Measurements from ENCODE around the gene FBLN7. TPM values are rescaled to one million over a fixed set of nuclear protein-coding genes. Genes with fewer than 3 reads are reported as not detected.

Gene FBLN7
- total RNA-seq, 1 experiment from 2014 or later: 0.07 TPM

GRCh38 chr2:112143150-112143549 is 5.0 kb downstream of the FBLN7 start:
- DNase-seq: no peak

GRCh38 chr2:112144966-112145365 is 6.8 kb downstream of the FBLN7 start:
- no peak overlapping the region for H2AFZ ChIP-seq (ENCODE audit: low read length)
- H3K4me2 ChIP-seq (ENCODE audit: low read depth, low read length, poor library complexity, severe bottlenecking): no peak overlapping the region
- H3K9me3 ChIP-seq (ENCODE audit: low read length): no peaks in the 10 kb centered on the region
- H3K4me1 ChIP-seq (ENCODE audit: low read length): no peaks in the 10 kb centered on the region
- H3K4me3 ChIP-seq (ENCODE audit: low read length): no peak overlapping the region
- H3K79me2 ChIP-seq (ENCODE audit: low read length): no peaks in the 10 kb centered on the region
- no peak overlapping the region for H3K27ac ChIP-seq (ENCODE audit: low read length)
- no peak overlapping the region for H3K9ac ChIP-seq (ENCODE audit: low read length)
- H3K9me2 ChIP-seq (replicated peaks; ENCODE audit: insufficient read depth, low read length): no peaks in the 10 kb centered on the region
- no peaks in the 10 kb centered on the region for H4K20me1 ChIP-seq (ENCODE audit: insufficient read depth, low read depth, low read length)
- H3K36me3 ChIP-seq (ENCODE audit: insufficient read depth, low read length): no peaks in the 10 kb centered on the region
- no peak for DNase-seq
- no peaks in the 10 kb centered on the region for H3K27me3 ChIP-seq (ENCODE audit: low read length)

More at GRCh38 chr2:112143150-112143549, 5.0 kb downstream of the FBLN7 start:
- no peaks in the 10 kb centered on the region for H3K4me1 ChIP-seq (ENCODE audit: low read length)
- no peak overlapping the region for H3K27ac ChIP-seq (ENCODE audit: low read length)
- no peak overlapping the region for H3K9ac ChIP-seq (ENCODE audit: low read length)
- no peaks in the 10 kb centered on the region for H3K36me3 ChIP-seq (ENCODE audit: insufficient read depth, low read length)
- no peaks in the 10 kb centered on the region for H3K9me2 ChIP-seq (replicated peaks; ENCODE audit: insufficient read depth, low read length)
- H3K4me2 ChIP-seq (ENCODE audit: low read depth, low read length, poor library complexity, severe bottlenecking): no peak overlapping the region
- no peaks in the 10 kb centered on the region for H3K27me3 ChIP-seq (ENCODE audit: low read length)
- H4K20me1 ChIP-seq (ENCODE audit: insufficient read depth, low read depth, low read length): no peaks in the 10 kb centered on the region
- H3K79me2 ChIP-seq (ENCODE audit: low read length): no peaks in the 10 kb centered on the region
- H2AFZ ChIP-seq (ENCODE audit: low read length): no peak overlapping the region
- H3K4me3 ChIP-seq (ENCODE audit: low read length): no peak overlapping the region
- H3K9me3 ChIP-seq (ENCODE audit: low read length): no peaks in the 10 kb centered on the region

GRCh38 chr2:112147382-112148168 is 9.4 kb downstream of the FBLN7 start:
- no peak for DNase-seq
- H3K9me3 ChIP-seq (ENCODE audit: low read length): no peaks in the 10 kb centered on the region

GRCh38 chr2:112148477-112148876 is 10.3 kb downstream of the FBLN7 start:
- H4K20me1 ChIP-seq (ENCODE audit: insufficient read depth, low read depth, low read length): no peaks in the 10 kb centered on the region
- no peak overlapping the region for H2AFZ ChIP-seq (ENCODE audit: low read length)
- DNase-seq: no peak
- no peaks in the 10 kb centered on the region for H3K36me3 ChIP-seq (ENCODE audit: insufficient read depth, low read length)
- no peaks in the 10 kb centered on the region for H3K27me3 ChIP-seq (ENCODE audit: low read length)
- H3K4me2 ChIP-seq (ENCODE audit: low read depth, low read length, poor library complexity, severe bottlenecking): no peak overlapping the region
- H3K9me2 ChIP-seq (replicated peaks; ENCODE audit: insufficient read depth, low read length): no peaks in the 10 kb centered on the region
- peaks cover 5% of the 10 kb centered on the region for H3K4me1 ChIP-seq (ENCODE audit: low read length)
- H3K27ac ChIP-seq (ENCODE audit: low read length): no peak overlapping the region
- no peaks in the 10 kb centered on the region for H3K9me3 ChIP-seq (ENCODE audit: low read length)
- H3K4me3 ChIP-seq (ENCODE audit: low read length): no peak overlapping the region
- H3K9ac ChIP-seq (ENCODE audit: low read length): no peak overlapping the region
- no peaks in the 10 kb centered on the region for H3K79me2 ChIP-seq (ENCODE audit: low read length)

More at GRCh38 chr2:112147382-112148168, 9.4 kb downstream of the FBLN7 start:
- Histone ChIP-seq H3K79me2 (ENCODE audit: low read length) (no peaks in the 10 kb centered on the region), H3K4me3 (ENCODE audit: low read length) (no peak overlapping the region), H3K4me1 (ENCODE audit: low read length) (peaks cover 5% of the 10 kb centered on the region), H3K27ac (ENCODE audit: low read length) (no peak overlapping the region), H3K9ac (ENCODE audit: low read length) (no peak overlapping the region), H4K20me1 (ENCODE audit: insufficient read depth, low read depth, low read length) (no peaks in the 10 kb centered on the region), H3K27me3 (ENCODE audit: low read length) (no peaks in the 10 kb centered on the region), H3K4me2 (ENCODE audit: low read depth, low read length, poor library complexity, severe bottlenecking) (no peak overlapping the region), H2AFZ (ENCODE audit: low read length) (no peak overlapping the region), H3K9me2 (replicated peaks; ENCODE audit: insufficient read depth, low read length) (no peaks in the 10 kb centered on the region), H3K36me3 (ENCODE audit: insufficient read depth, low read length) (no peaks in the 10 kb centered on the region)

- Histone ChIP-seq H3K9ac (ENCODE audit: low read length) (no peak overlapping the region), H3K9me3 (ENCODE audit: low read length) (no peaks in the 10 kb centered on the region), H3K27me3 (ENCODE audit: low read length) (no peaks in the 10 kb centered on the region), H3K4me1 (ENCODE audit: low read length) (peaks cover 5% of the 10 kb centered on the region), H3K27ac (ENCODE audit: low read length) (no peak overlapping the region), H3K79me2 (ENCODE audit: low read length) (no peaks in the 10 kb centered on the region), H2AFZ (ENCODE audit: low read length) (no peak overlapping the region), H3K4me3 (ENCODE audit: low read length) (no peak overlapping the region), H3K4me2 (ENCODE audit: low read depth, low read length, poor library complexity, severe bottlenecking) (no peak overlapping the region), H3K36me3 (ENCODE audit: insufficient read depth, low read length) (no peaks in the 10 kb centered on the region), H3K9me2 (replicated peaks; ENCODE audit: insufficient read depth, low read length) (no peaks in the 10 kb centered on the region), H4K20me1 (ENCODE audit: insufficient read depth, low read depth, low read length) (no peaks in the 10 kb centered on the region)
- no peak for DNase-seq
Measured at GRCh38 chr2:112149194-112149593, 11.0 kb downstream of the FBLN7 start.

GRCh38 chr2:112149866-112150435 is 11.8 kb downstream of the FBLN7 start:
- Histone ChIP-seq H3K4me2 (ENCODE audit: low read depth, low read length, poor library complexity, severe bottlenecking) (no peak overlapping the region), H3K27ac (ENCODE audit: low read length) (no peak overlapping the region), H3K9me3 (ENCODE audit: low read length) (no peaks in the 10 kb centered on the region), H3K9me2 (replicated peaks; ENCODE audit: insufficient read depth, low read length) (no peaks in the 10 kb centered on the region), H3K36me3 (ENCODE audit: insufficient read depth, low read length) (no peaks in the 10 kb centered on the region), H3K79me2 (ENCODE audit: low read length) (no peaks in the 10 kb centered on the region), H3K4me1 (ENCODE audit: low read length) (peaks cover 5% of the 10 kb centered on the region), H4K20me1 (ENCODE audit: insufficient read depth, low read depth, low read length) (no peaks in the 10 kb centered on the region), H3K27me3 (ENCODE audit: low read length) (no peaks in the 10 kb centered on the region), H2AFZ (ENCODE audit: low read length) (no peak overlapping the region), H3K4me3 (ENCODE audit: low read length) (no peak overlapping the region), H3K9ac (ENCODE audit: low read length) (no peak overlapping the region)
- no peak for DNase-seq

GRCh38 chr2:112150447-112150846 is 12.3 kb downstream of the FBLN7 start:
- no peak overlapping the region for H3K4me2 ChIP-seq (ENCODE audit: low read depth, low read length, poor library complexity, severe bottlenecking)
- no peak overlapping the region for H3K27ac ChIP-seq (ENCODE audit: low read length)
- no peaks in the 10 kb centered on the region for H3K9me3 ChIP-seq (ENCODE audit: low read length)
- H2AFZ ChIP-seq (ENCODE audit: low read length): no peak overlapping the region
- no peaks in the 10 kb centered on the region for H3K27me3 ChIP-seq (ENCODE audit: low read length)
- H3K4me3 ChIP-seq (ENCODE audit: low read length): no peak overlapping the region
- H3K79me2 ChIP-seq (ENCODE audit: low read length): no peaks in the 10 kb centered on the region
- H4K20me1 ChIP-seq (ENCODE audit: insufficient read depth, low read depth, low read length): no peaks in the 10 kb centered on the region
- peaks cover 5% of the 10 kb centered on the region for H3K4me1 ChIP-seq (ENCODE audit: low read length)
- no peak for DNase-seq
- H3K9me2 ChIP-seq (replicated peaks; ENCODE audit: insufficient read depth, low read length): no peaks in the 10 kb centered on the region
- no peaks in the 10 kb centered on the region for H3K36me3 ChIP-seq (ENCODE audit: insufficient read depth, low read length)
- no peak overlapping the region for H3K9ac ChIP-seq (ENCODE audit: low read length)

GRCh38 chr2:112150851-112151250 is 12.7 kb downstream of the FBLN7 start:
- no peaks in the 10 kb centered on the region for H3K9me2 ChIP-seq (replicated peaks; ENCODE audit: insufficient read depth, low read length)
- no peak overlapping the region for H3K4me2 ChIP-seq (ENCODE audit: low read depth, low read length, poor library complexity, severe bottlenecking)
- DNase-seq: no peak
- no peaks in the 10 kb centered on the region for H3K36me3 ChIP-seq (ENCODE audit: insufficient read depth, low read length)
- H3K4me1 ChIP-seq (ENCODE audit: low read length): peaks cover 5% of the 10 kb centered on the region
- H4K20me1 ChIP-seq (ENCODE audit: insufficient read depth, low read depth, low read length): no peaks in the 10 kb centered on the region
- H2AFZ ChIP-seq (ENCODE audit: low read length): no peak overlapping the region
- H3K27me3 ChIP-seq (ENCODE audit: low read length): no peaks in the 10 kb centered on the region
- no peaks in the 10 kb centered on the region for H3K79me2 ChIP-seq (ENCODE audit: low read length)
- no peak overlapping the region for H3K9ac ChIP-seq (ENCODE audit: low read length)
- no peak overlapping the region for H3K4me3 ChIP-seq (ENCODE audit: low read length)
- no peak overlapping the region for H3K27ac ChIP-seq (ENCODE audit: low read length)
- H3K9me3 ChIP-seq (ENCODE audit: low read length): no peaks in the 10 kb centered on the region
